ENCODE measurements around the gene RHCG. TPM values are rescaled to one million over a fixed set of nuclear protein-coding genes. Genes with fewer than 3 reads are reported as not detected.

RHCG gene
- polyA plus RNA-seq, 1 experiment: not detected

- H3K4me3 ChIP-seq (ENCODE audit: low read depth, low read length): no peak overlapping the region
- H3K27ac ChIP-seq (ENCODE audit: low read depth, low read length): no peak overlapping the region
- no peak for DNase-seq (ENCODE audit: low read depth, low spot score)
- POLR2A ChIA-PET: no interaction called here
- H3K9me3 ChIP-seq (ENCODE audit: control insufficient read depth, insufficient read depth, low read length): no peaks in the 10 kb centered on the region; the same call in 1 of the 2 replicates
- TF ChIP-seq, protein P1, sequence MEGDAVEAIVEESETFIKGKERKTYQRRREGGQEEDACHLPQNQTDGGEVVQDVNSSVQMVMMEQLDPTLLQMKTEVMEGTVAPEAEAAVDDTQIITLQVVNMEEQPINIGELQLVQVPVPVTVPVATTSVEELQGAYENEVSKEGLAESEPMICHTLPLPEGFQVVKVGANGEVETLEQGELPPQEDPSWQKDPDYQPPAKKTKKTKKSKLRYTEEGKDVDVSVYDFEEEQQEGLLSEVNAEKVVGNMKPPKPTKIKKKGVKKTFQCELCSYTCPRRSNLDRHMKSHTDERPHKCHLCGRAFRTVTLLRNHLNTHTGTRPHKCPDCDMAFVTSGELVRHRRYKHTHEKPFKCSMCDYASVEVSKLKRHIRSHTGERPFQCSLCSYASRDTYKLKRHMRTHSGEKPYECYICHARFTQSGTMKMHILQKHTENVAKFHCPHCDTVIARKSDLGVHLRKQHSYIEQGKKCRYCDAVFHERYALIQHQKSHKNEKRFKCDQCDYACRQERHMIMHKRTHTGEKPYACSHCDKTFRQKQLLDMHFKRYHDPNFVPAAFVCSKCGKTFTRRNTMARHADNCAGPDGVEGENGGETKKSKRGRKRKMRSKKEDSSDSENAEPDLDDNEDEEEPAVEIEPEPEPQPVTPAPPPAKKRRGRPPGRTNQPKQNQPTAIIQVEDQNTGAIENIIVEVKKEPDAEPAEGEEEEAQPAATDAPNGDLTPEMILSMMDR (IDR thresholded peaks at IDR 0.05; ENCODE audit: low read depth, low read length): peak; percentile 23; the same call in 1 of the 2 replicates
- peaks cover 34% of the 10 kb centered on the region for H3K27me3 ChIP-seq (ENCODE audit: control insufficient read depth, insufficient read depth, low read length)
- CTCF ChIA-PET: interaction anchor here (1.0 kb wide), 1 partner anchor 142 kb away, joined by 3 read pairs; no protein-coding TSS in a partner anchor
Observed at GRCh38 chr15:89500397-89501270, 4.3 kb upstream of the RHCG start.

DNA sequence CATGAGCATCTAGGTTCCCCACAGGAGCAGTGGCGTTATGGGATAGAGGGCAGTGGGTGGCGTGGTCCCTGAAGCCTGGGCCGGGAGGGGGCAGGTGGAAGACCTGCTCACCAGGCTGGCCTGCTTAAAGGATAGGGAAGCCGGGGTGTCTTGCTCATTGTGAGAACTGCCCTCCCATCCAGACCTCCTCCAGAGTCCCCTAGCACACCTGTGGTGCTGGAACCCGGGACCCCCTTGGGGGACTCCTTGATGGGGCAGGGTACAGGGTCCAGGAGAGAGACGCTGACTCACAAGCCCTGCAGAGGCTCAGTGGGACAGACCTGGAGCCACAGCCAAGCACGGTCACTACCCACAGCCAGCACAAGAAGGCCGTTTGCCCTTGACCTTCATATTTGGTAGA lies 2.8 kb upstream of the RHCG start:
- TF ChIP-seq, protein P1 (IDR thresholded peaks at IDR 0.05; ENCODE audit: low read depth, low read length): no peak
- no peak overlapping the region for H3K4me3 ChIP-seq (ENCODE audit: low read depth, low read length)
- H3K27me3 ChIP-seq (ENCODE audit: control insufficient read depth, insufficient read depth, low read length): peaks cover 36% of the 10 kb centered on the region
- no peak overlapping the region for H3K27ac ChIP-seq (ENCODE audit: low read depth, low read length)
- H3K9me3 ChIP-seq (ENCODE audit: control insufficient read depth, insufficient read depth, low read length): no peaks in the 10 kb centered on the region; the same call in 1 of the 2 replicates
- no peak for DNase-seq (ENCODE audit: low read depth, low spot score)
- ChIA-PET CTCF (no interaction called here), POLR2A (no interaction called here)

GRCh38 chr15:89498574-89498906 lies 2.2 kb upstream of the RHCG start:
- DNase-seq (ENCODE audit: low read depth, low spot score): no peak
- H3K27ac ChIP-seq (ENCODE audit: low read depth, low read length): no peak overlapping the region
- H3K4me3 ChIP-seq (ENCODE audit: low read depth, low read length): no peak overlapping the region
- H3K9me3 ChIP-seq (ENCODE audit: control insufficient read depth, insufficient read depth, low read length): no peaks in the 10 kb centered on the region; the same call in 1 of the 2 replicates
- TF ChIP-seq, protein P1 (IDR thresholded peaks at IDR 0.05; ENCODE audit: low read depth, low read length): no peak
- ChIA-PET POLR2A (no interaction called here), CTCF (no interaction called here)
- H3K27me3 ChIP-seq (ENCODE audit: control insufficient read depth, insufficient read depth, low read length): peaks cover 33% of the 10 kb centered on the region

DNA sequence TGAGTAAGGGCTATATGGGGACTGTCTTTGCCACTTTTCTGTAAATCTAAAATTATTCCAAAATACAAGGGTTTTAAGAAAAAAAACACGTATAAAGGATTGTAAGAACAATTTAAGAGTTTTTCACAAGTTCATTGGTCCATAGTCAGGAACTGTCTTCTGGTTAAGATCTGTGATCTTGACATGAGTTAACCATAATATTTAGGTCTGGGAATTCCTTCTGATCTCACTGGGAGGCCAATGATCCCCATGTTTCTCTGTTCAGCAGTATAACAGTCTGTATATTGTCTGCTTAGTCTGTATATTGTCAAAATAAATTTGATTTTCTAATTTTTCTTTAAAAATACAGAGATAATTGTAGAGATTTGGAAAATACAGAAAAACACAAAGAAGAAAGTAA lies 848 bp upstream of the RHCG start:
- no peak overlapping the region for H3K27ac ChIP-seq (ENCODE audit: low read depth, low read length)
- POLR2A ChIA-PET: no interaction called here
- TF ChIP-seq, protein P1 (IDR thresholded peaks at IDR 0.05; ENCODE audit: low read depth, low read length): no peak
- H3K4me3 ChIP-seq (ENCODE audit: low read depth, low read length): no peak overlapping the region
- DNase-seq (ENCODE audit: low read depth, low spot score): no peak
- peaks cover 31% of the 10 kb centered on the region for H3K27me3 ChIP-seq (ENCODE audit: control insufficient read depth, insufficient read depth, low read length)
- CTCF ChIA-PET: interaction anchor here (1.1 kb wide), 1 partner anchor 139 kb away, joined by 3 read pairs; no protein-coding TSS in a partner anchor
- H3K9me3 ChIP-seq (ENCODE audit: control insufficient read depth, insufficient read depth, low read length): no peaks in the 10 kb centered on the region; the same call in 1 of the 2 replicates

GRCh38 chr15:89495638-89496145 lies 691 bp downstream of the RHCG start:
- no peak for DNase-seq (ENCODE audit: low read depth, low spot score)
- POLR2A ChIA-PET: no interaction called here
- Histone ChIP-seq H3K27me3 (ENCODE audit: control insufficient read depth, insufficient read depth, low read length) (peaks cover 36% of the 10 kb centered on the region), H3K4me3 (ENCODE audit: low read depth, low read length) (no peak overlapping the region), H3K27ac (ENCODE audit: low read depth, low read length) (no peak overlapping the region), H3K9me3 (ENCODE audit: control insufficient read depth, insufficient read depth, low read length) (no peaks in the 10 kb centered on the region; the same call in 1 of the 2 replicates)
- CTCF ChIA-PET: interaction anchor here (0.6 to 1.3 kb wide), 2 partner anchors 83 to 137 kb away, joined by 4 to 5 read pairs; no protein-coding TSS in a partner anchor
- TF ChIP-seq, protein P1 (IDR thresholded peaks at IDR 0.05; ENCODE audit: low read depth, low read length): no peak
